GM19452 (cell line): Measurements from ENCODE around the gene PEAK1.

Source experiments
- ATAC-seq: cut with Tn5 transposase; IDR thresholded peaks from one replicate; pipeline ENCODE4 v1.9.1; 2021; ENCODE audit not compliant: unreplicated experiment

The PEAK1 gene

GRCh38 chr15:77099741-77100463 is 320.0 kb downstream of the PEAK1 start:
- no peak for ATAC-seq

GRCh38 chr15:77098572-77098971 is 321.3 kb downstream of the PEAK1 start:
- ATAC-seq, result no peak

- ATAC-seq, result no peak
Measured at GRCh38 chr15:77097921-77098320, 322.0 kb downstream of the PEAK1 start.

GRCh38 chr15:77097248-77097721 is 322.6 kb downstream of the PEAK1 start:
- no peak for ATAC-seq

GRCh38 chr15:77096541-77096940 is 323.4 kb downstream of the PEAK1 start:
- ATAC-seq, result no peak

- ATAC-seq, result no peak
Measured at GRCh38 chr15:77096138-77096537, 323.8 kb downstream of the PEAK1 start.

- ATAC-seq, result no peak
Measured at GRCh38 chr15:77094397-77095030, 325.4 kb downstream of the PEAK1 start.

- no peak for ATAC-seq
Measured at GRCh38 chr15:77093436-77093835, 326.5 kb downstream of the PEAK1 start.

GRCh38 chr15:77091097-77091496 is 328.8 kb downstream of the PEAK1 start:
- ATAC-seq, result no peak

- ATAC-seq, result no peak
Measured at GRCh38 chr15:77087213-77087612, 332.7 kb downstream of the PEAK1 start.

- no peak for ATAC-seq
Measured at GRCh38 chr15:77085297-77085696, 334.6 kb downstream of the PEAK1 start.

- ATAC-seq, result no peak
Measured at GRCh38 chr15:77084436-77084835, 335.5 kb downstream of the PEAK1 start.

GRCh38 chr15:77083381-77084160 is 336.3 kb downstream of the PEAK1 start:
- ATAC-seq, result peak; percentile 79

- ATAC-seq, result no peak
Measured at GRCh38 chr15:77081971-77082370, 337.9 kb downstream of the PEAK1 start.

- no peak for ATAC-seq
Measured at GRCh38 chr15:77076323-77076915, 343.5 kb downstream of the PEAK1 start.

- no peak for ATAC-seq
Measured at GRCh38 chr15:77075528-77075927, 344.4 kb downstream of the PEAK1 start.

GRCh38 chr15:77074350-77074749 is 345.6 kb downstream of the PEAK1 start:
- ATAC-seq, result no peak

- ATAC-seq, result no peak
Measured at GRCh38 chr15:77071305-77072223, 348.3 kb downstream of the PEAK1 start.

GRCh38 chr15:77070495-77071304 is 349.2 kb downstream of the PEAK1 start, which contains the start of gene TSPAN3:
TSPAN3 (minus strand) TSS chr15:77071109; CDS start chr15:77070954, 155 bp downstream.
- peak; percentile 92 for ATAC-seq

- no peak for ATAC-seq
Measured at GRCh38 chr15:77070180-77070494, 349.8 kb downstream of the PEAK1 start.
